Dendritic cell treated with granulocyte-macrophage colony-stimulating factor and Interleukin-4, amounts not matched to agents 40 ng/mL and 50 ng/mL, for 4 days (primary cell): Measurements from ENCODE around the gene NLRP6.
"Not testable (repeated sequence)": the region's sequence is repeated elsewhere in the genome, so short reads cannot be mapped to it uniquely, and the experiment has no call there.

Experiments used
- H3K27ac Mint-ChIP-seq: one replicate; pipeline ENCODE4 v1.8.0; 2022; ENCODE audit warnings: mild to moderate bottlenecking, mixed read lengths
- H3K27me3 Mint-ChIP-seq: one replicate; pipeline ENCODE4 v1.8.0; 2022; ENCODE audit warnings: mild to moderate bottlenecking, mixed read lengths
- H3K36me3 Mint-ChIP-seq: one replicate; pipeline ENCODE4 v1.8.0; 2022; ENCODE audit warnings: low read depth, mixed read lengths
- H3K4me1 Mint-ChIP-seq: one replicate; pipeline ENCODE4 v1.8.0; 2022; ENCODE audit warnings: low read depth, mixed read lengths
- H3K4me3 Mint-ChIP-seq: one replicate; pipeline ENCODE4 v1.8.0; 2022; ENCODE audit warnings: mild to moderate bottlenecking, moderate library complexity, mixed read lengths
- H3K9me3 Mint-ChIP-seq: one replicate; pipeline ENCODE4 v1.8.0; 2022; ENCODE audit warnings: mixed read lengths
- intact Hi-C: fragments of 100-400 bp; cut with micrococcal nuclease; formaldehyde crosslinking; loops from one replicate; pipeline ENCODE4 v1.15.0; 2022

Gene NLRP6

DNA sequence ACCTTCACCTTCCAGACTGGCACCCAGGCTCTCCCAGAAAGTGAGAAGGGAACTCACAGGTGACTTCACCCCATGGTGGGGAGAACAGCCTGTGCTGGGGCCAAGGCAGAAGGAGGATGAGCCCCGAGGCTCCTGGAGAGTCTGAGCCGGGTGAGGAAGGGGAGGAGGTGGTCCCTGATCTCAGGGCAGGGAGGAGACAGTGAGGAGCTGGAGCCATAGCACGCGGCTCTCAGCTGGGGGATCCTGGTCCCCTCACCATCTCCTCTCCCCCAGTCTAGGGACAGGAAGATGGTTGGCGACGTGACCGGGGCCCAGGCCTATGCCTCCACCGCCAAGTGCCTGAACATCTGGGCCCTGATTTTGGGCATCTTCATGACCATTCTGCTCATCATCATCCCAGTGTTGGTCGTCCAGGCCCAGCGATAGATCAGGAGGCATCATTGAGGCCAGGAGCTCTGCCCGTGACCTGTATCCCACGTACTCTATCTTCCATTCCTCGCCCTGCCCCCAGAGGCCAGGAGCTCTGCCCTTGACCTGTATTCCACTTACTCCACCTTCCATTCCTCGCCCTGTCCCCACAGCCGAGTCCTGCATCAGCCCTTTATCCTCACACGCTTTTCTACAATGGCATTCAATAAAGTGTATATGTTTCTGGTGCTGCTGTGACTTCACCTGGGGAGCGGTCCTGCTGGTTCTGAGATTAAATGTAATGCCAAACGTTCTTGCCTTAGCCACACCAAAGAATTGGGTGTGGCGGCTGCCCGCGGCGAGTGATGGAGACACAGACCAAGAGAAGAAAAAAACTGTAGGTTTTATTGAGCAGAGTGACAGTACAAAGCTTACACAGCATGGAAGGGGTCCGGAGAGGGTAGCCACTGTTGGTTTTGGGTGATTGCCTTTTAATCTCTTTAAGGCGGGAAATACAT is 30.8 kb downstream of the NLRP6 start:
- Mint-ChIP-seq H3K4me3 (peak overlapping the region; percentile 88), H3K4me1 (peaks cover 41% of the 10 kb centered on the region), H3K27me3 (peaks cover 31% of the 10 kb centered on the region), H3K27ac (peak overlapping the region; percentile 84)
- intact Hi-C loops, result loop anchor here (5.0 to 10.0 kb wide), 2 partner anchors 37 to 54 kb away; no protein-coding TSS in a partner anchor
- not testable (repeated sequence) for H3K9me3 Mint-ChIP-seq, H3K36me3 Mint-ChIP-seq

DNA sequence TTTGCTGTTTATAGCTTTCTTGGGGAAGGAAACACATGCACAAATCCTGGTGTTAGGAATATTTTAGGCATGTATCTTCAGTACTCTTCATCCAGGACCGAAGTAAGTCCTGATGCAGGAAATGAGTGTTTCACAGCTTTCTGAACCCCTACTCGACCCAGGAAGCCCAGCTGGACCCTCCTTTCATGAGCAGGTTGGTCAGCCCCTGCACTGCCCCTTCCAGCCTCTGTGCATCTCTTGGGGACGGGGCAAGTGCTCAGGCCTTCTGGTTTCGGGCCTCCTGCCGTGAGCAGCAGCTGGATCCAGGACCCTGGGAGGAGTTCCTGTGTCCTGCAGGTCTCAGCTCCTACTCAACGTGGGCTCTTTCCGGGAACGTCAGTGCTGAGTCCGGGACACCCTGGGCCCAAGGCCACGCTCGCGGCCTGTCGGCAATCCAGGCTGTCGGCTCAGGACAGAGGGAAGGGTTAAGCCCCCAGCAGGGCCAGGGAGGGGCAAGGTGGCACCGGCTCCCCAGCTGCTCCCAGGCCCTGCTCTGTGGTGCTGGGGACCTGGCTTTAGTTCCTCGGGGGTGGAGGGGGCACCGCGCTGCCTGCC is 31.9 kb downstream of the NLRP6 start:
- intact Hi-C loops, result loop anchor here (5.0 to 10.0 kb wide), 3 partner anchors 38 to 55 kb away; no protein-coding TSS in a partner anchor
- peaks cover 47% of the 10 kb centered on the region for H3K4me1 Mint-ChIP-seq
- not testable (repeated sequence) for H3K4me3 Mint-ChIP-seq, H3K9me3 Mint-ChIP-seq, H3K36me3 Mint-ChIP-seq, H3K27ac Mint-ChIP-seq
- peaks cover 38% of the 10 kb centered on the region for H3K27me3 Mint-ChIP-seq

DNA sequence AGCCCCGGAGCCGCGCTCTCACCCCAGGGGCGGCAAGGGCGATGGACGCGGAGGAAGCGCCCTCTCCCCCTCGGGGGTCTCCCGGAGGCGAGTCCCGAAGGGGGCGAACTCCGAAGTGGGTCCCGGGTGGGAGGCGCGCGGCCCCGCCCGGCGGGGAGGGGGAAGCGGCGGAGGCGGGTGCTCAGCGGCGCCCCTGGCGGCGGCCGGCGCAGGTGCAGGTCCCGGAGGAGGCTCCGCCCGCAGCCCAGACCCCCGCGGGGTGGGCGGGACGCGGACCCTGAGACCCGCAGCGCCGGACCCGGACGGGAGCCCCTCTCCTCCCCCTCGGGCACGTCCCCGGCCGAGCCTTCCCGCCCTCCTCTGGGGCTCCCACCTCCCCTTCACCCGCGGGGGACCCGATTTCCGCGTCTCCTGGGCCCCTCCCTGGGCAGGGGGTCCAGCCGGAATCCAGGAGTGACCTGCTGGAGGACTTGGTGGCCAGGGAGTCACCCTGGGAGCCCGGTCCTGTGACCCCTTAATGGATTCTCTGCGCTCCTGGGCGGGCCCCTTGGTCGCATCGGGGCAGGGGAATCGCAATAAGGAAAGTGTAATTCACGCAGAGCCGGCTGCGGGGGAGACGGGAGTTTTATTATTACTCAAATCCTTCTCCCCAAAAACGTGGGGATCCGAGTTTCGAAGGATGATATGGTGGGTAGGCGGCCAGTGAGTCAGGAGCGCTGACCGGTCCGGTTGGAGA is 33.0 kb downstream of the NLRP6 start:
- intact Hi-C loops, result loop anchor here (5.0 kb wide), 1 partner anchor 41 kb away; no protein-coding TSS in a partner anchor
- not testable (repeated sequence) for H3K27ac Mint-ChIP-seq, H3K36me3 Mint-ChIP-seq, H3K9me3 Mint-ChIP-seq, H3K4me3 Mint-ChIP-seq
- peaks cover 47% of the 10 kb centered on the region for H3K4me1 Mint-ChIP-seq
- H3K27me3 Mint-ChIP-seq, result peaks cover 45% of the 10 kb centered on the region

DNA sequence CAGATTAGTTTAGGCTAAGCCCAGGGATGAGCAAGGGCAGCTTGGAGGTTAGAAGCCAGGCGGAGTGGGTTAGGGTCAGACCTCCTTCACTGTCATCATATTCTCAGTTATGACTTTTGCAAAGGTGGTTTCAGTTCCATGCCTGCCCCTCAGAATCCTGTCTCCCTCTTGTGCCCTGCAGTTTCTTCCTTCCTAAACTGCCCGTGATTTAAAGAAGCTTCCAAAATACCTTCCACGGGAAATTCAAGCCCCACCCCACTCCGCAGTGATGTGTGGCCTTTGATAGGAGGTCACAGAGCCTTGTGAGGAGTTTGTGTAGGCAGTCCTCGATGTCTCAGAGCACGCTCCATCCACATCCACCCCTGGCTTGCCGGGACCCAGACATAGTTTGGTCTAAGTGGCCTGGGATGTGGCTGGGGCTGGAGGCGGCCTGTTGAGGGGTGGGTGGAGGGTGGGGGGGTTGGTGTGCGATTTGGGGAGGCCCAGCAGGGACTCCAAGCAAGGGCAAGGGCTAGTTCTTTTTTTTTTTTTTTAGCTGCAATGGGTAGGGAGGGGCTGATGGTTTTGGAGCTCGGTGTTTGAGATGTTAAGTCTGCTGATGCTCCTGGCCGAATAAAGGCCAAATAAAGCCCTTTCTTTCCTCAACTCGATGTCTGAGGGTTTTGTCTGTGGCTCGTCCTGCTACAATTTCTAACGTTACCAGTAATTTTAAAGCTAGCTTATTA is 34.0 kb downstream of the NLRP6 start:
- Mint-ChIP-seq H3K27ac (no peak overlapping the region), H3K4me1 (peaks cover 47% of the 10 kb centered on the region), H3K27me3 (peaks cover 56% of the 10 kb centered on the region), H3K9me3 (no peaks in the 10 kb centered on the region), H3K4me3 (peak overlapping the region; percentile 35), H3K36me3 (peaks cover 9% of the 10 kb centered on the region)
- intact Hi-C loops, result loop anchor here (5.0 kb wide), 1 partner anchor 40 kb away; no protein-coding TSS in a partner anchor

DNA sequence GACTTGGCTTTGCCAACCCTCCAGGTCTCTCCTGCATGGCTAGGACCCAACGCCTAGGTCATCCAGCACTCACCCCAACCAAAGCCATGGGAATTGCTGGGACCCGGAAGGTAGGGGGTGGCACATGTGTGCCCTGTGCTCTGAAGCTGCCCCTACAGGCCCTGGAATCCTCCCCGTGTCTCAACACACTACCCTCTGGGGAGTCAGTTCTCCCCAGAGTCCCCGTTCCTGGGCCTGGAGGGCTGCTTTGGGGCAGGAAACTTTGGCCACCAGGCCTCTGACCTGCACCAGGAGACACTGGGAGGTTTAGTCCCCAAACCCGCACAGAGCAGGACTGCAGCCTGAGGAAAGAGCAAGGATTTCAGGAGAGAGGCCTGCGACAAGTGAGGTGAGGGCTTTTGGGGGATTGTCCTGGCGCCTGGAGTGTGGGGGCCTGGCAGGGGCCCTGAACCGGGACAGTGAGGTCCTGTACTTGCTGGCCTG is 35.1 kb downstream of the NLRP6 start:
- Mint-ChIP-seq H3K4me3 (no peak overlapping the region), H3K27me3 (peaks cover 61% of the 10 kb centered on the region), H3K4me1 (peaks cover 42% of the 10 kb centered on the region), H3K36me3 (peaks cover 3% of the 10 kb centered on the region), H3K9me3 (no peaks in the 10 kb centered on the region), H3K27ac (no peak overlapping the region)
- intact Hi-C loops, result loop anchor here (5.0 kb wide), 1 partner anchor 39 kb away; no protein-coding TSS in a partner anchor

DNA sequence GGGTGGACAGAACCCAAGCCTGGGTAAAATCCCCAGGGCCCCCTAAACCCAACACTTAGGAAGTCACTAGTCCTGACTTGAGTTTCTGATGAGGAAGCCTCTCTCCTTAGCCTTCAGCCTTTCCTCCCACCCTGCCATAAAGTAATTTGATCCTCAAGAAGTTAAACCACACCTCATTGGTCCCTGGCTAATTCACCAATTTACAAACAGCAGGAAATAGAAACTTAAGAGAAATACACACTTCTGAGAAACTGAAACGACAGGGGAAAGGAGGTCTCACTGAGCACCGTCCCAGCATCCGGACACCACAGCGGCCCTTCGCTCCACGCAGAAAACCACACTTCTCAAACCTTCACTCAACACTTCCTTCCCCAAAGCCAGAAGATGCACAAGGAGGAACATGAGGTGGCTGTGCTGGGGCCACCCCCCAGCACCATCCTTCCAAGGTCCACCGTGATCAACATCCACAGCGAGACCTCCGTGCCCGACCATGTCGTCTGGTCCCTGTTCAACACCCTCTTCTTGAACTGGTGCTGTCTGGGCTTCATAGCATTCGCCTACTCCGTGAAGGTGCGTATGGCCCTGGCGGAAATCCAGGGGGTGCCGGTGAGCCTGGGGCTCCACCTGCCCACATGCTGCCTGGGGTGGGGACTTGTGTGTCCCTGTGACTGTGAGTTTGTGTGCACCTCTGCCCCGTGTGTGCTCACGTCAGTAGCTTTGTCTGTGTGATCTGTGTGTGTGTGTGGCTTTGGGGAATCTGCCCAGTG is 35.8 kb downstream of the NLRP6 start, which contains the start of gene IFITM1:
Gene IFITM1, plus strand, starts transcription at position 254 of the 767 bp plus-strand sequence. Its CDS starts 131 bp downstream, at position 385.
- peaks cover 35% of the 10 kb centered on the region for H3K4me1 Mint-ChIP-seq
- H3K27ac Mint-ChIP-seq, result no peak within 1 kb of the TSS
- peaks cover 58% of the 10 kb centered on the region for H3K27me3 Mint-ChIP-seq
- intact Hi-C loops, result loop anchor here (5.0 kb wide), 1 partner anchor 38 kb away; no protein-coding TSS in a partner anchor
- H3K4me3 Mint-ChIP-seq, result no peak within 1 kb of the TSS
- no peaks in the 10 kb centered on the region for H3K36me3 Mint-ChIP-seq
- no peaks in the 10 kb centered on the region for H3K9me3 Mint-ChIP-seq

DNA sequence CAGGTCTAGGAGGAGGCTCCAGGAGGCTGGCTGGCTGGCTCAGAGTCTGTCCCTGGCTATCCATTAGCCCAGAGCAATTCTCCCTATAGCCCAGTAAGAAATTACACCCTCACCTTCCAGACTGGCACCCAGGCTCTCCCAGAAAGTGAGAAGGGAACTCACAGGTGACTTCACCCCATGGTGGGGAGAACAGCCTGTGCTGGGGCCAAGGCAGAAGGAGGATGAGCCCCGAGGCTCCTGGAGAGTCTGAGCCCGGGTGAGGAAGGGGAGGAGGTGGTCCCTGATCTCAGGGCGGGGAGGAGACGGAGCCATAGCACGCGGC is 36.3 kb downstream of the NLRP6 start:
- H3K36me3 Mint-ChIP-seq, H3K9me3 Mint-ChIP-seq, H3K27ac Mint-ChIP-seq, H3K4me3 Mint-ChIP-seq: not testable (repeated sequence)
- Mint-ChIP-seq H3K4me1 (peaks cover 32% of the 10 kb centered on the region), H3K27me3 (peaks cover 57% of the 10 kb centered on the region)
- intact Hi-C loops, result loop anchor here (5.0 kb wide), 1 partner anchor 38 kb away; no protein-coding TSS in a partner anchor

DNA sequence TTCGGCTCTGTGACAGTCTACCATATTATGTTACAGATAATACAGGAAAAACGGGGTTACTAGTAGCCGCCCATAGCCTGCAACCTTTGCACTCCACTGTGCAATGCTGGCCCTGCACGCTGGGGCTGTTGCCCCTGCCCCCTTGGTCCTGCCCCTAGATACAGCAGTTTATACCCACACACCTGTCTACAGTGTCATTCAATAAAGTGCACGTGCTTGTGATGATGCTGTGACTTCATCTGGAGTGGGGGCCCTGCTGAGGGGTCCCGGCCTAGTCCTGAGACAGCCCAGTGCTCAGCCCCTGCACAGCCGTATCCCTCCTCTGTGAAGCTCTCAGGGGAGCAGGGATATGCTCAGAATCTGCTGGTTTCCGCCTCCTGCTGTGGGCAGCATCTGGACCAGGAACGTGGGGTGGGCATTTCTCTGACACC is 36.9 kb downstream of the NLRP6 start:
- Mint-ChIP-seq H3K36me3 (peaks cover 1% of the 10 kb centered on the region), H3K27me3 (peaks cover 62% of the 10 kb centered on the region), H3K4me1 (peaks cover 34% of the 10 kb centered on the region), H3K27ac (no peak overlapping the region), H3K9me3 (no peaks in the 10 kb centered on the region), H3K4me3 (no peak overlapping the region)
- intact Hi-C loops, result no loop called here

DNA sequence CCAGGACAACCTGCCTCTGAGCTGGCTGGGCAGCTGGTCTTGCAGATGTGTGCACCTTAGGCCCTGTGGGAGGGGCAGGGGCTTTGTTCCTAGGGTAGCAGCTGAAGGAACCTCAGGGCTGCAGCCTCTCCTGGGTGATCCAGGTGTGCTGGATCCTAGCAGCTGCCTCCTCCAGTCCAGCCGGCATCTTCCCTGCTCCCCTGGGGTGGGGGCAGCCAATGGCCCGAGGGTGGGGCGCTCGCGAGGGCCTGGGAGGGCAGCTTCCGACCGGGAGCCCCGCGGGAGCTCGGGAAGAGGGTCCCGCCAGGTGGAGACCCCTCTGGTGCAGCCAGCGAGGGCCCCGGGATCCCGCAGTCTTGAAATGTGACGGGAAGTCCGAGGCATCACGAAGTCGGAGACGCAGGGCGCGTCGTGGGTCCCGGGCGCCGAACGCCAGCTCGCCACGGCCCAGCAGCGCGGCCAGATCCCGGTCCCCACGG is 37.3 kb downstream of the NLRP6 start:
- intact Hi-C loops, result no loop called here
- H3K27me3 Mint-ChIP-seq, result peaks cover 67% of the 10 kb centered on the region
- no peak overlapping the region for H3K27ac Mint-ChIP-seq
- H3K36me3 Mint-ChIP-seq, result peaks cover 6% of the 10 kb centered on the region
- H3K4me1 Mint-ChIP-seq, result peaks cover 38% of the 10 kb centered on the region
- no peaks in the 10 kb centered on the region for H3K9me3 Mint-ChIP-seq
- H3K4me3 Mint-ChIP-seq, result no peak overlapping the region

DNA sequence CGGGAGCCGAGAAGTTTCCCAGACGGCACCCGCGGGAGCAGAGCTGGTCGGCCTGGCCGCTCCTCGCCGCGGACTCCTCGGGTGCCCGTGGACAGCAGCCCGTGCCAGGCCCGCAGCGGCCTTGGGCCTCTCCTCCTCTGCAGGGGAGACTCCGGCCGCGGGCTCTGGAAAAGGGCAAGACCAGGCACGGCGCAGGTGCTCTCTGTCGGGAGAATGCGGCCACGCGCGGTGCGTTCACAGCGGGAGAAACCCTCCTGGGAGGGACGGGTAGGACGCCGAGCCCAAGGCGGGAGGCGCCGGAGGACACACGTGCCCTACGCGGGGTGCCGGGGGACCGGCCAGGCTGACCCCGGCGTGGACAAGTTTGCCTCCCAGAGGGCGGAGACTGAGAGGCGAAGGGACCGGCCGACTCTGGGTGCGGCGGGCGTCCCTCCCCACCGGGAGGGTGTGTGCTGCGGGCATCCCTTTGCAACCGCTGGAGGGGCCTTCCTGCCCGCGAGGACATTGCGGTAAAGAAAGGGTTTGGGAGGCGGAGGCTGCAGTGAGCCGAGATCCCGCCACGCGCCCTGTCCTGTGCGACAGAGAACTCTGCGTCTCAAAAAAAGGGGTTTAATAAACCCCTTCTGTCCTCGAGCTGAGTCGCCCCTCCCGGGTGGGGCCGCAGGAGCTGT is 38.0 kb downstream of the NLRP6 start:
- Mint-ChIP-seq H3K27ac (no peak overlapping the region), H3K4me1 (peaks cover 45% of the 10 kb centered on the region), H3K27me3 (peaks cover 68% of the 10 kb centered on the region)

DNA sequence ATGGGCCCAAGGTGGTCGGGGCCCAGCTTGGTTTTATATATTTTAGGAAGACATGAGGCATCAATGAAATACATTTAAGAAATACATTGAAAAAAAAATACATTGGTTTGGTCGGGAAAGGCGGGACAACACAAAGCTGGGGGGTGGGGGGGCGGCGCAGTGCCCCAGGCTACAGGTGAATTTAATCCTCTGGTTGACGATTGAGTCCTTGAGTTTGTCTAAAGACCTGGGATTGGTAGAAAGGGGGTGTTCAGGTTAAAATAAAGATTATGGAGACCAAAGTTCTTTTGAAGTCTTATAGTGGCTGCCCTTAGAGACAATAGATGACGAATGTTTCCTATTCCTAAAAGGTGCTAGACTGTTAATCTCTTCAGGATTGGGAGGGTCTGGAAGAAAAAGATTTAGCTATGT is 38.7 kb downstream of the NLRP6 start:
- H3K4me1 Mint-ChIP-seq, result peaks cover 41% of the 10 kb centered on the region
- intact Hi-C loops, result no loop called here

More for the DNA sequence above, 38.0 kb downstream of the NLRP6 start:
- intact Hi-C loops, result no loop called here
- peaks cover 9% of the 10 kb centered on the region for H3K36me3 Mint-ChIP-seq
- no peak overlapping the region for H3K4me3 Mint-ChIP-seq
- H3K9me3 Mint-ChIP-seq, result no peaks in the 10 kb centered on the region

More for the DNA sequence above, 38.7 kb downstream of the NLRP6 start:
- Mint-ChIP-seq H3K36me3 (peaks cover 9% of the 10 kb centered on the region), H3K4me3 (no peak overlapping the region), H3K9me3 (no peaks in the 10 kb centered on the region), H3K27me3 (peaks cover 64% of the 10 kb centered on the region), H3K27ac (no peak overlapping the region)
